Fibroblast of lung (primary cell): ENCODE results near the gene AK1. TPM values are rescaled to one million over a fixed set of nuclear protein-coding genes. Genes with fewer than 3 reads are reported as not detected.
A peak's percentile ranks its signal among the peaks of the same experiment; 100 is the strongest.

Source experiments
- DNase-seq, 2 donors: peaks; one replicate each; pipeline versions ENCODE4 v3.0.0 to v3.0.0-alpha.2; 2010; ENCODE audit warnings: low read depth in 2 of 2
- H2AFZ ChIP-seq: 2 replicates; pipeline ENCODE4 v1.5.1; 2012; ENCODE audit warnings: low read length, control low read depth, inconsistent platforms
- H3K27ac ChIP-seq: 2 replicates; pipeline ENCODE4 v1.5.1; 2011; ENCODE audit warnings: low read length, control low read depth; ENCODE audit not compliant: insufficient read depth
- H3K27me3 ChIP-seq: 2 replicates; pipeline ENCODE4 v1.5.1; 2011; ENCODE audit warnings: mild to moderate bottlenecking, low read length; ENCODE audit not compliant: control insufficient read depth, insufficient read depth
- H3K36me3 ChIP-seq: 2 replicates; pipeline ENCODE4 v1.5.1; 2011; ENCODE audit warnings: low read length; ENCODE audit not compliant: control insufficient read depth, insufficient read depth
- H3K4me1 ChIP-seq: 2 replicates; pipeline ENCODE4 v1.5.1; 2011; ENCODE audit warnings: low read length; ENCODE audit not compliant: control insufficient read depth, insufficient read depth; ENCODE audit errors: extremely low read depth
- H3K4me2 ChIP-seq: 2 replicates; pipeline ENCODE4 v1.5.1; 2011; ENCODE audit warnings: low read length, control low read depth; ENCODE audit not compliant: insufficient read depth; ENCODE audit errors: extremely low read depth
- H3K4me3 ChIP-seq, 4 experiments: fragments of 200-600 bp in 1 of 4; sonication (generic) in 1 of 4; replicated peaks in 1 of 4; 2 replicates each; pipeline ENCODE4 v1.5.1; 2011 to 2016; ENCODE audit warnings: low read length in 4 of 4, low read depth in 3 of 4, mild to moderate bottlenecking in 3 of 4, control low read depth in 2 of 4, inconsistent platforms in 1 of 4, mixed read lengths in 1 of 4; ENCODE audit not compliant: insufficient read depth in 1 of 4; ENCODE audit errors: control extremely low read depth in 1 of 4
- H3K79me2 ChIP-seq: 2 replicates; pipeline ENCODE4 v1.5.1; 2012; ENCODE audit warnings: mild to moderate bottlenecking, low read length, inconsistent platforms; ENCODE audit not compliant: control insufficient read depth, insufficient read depth
- H3K9ac ChIP-seq: 2 replicates; pipeline ENCODE4 v1.5.1; 2011; ENCODE audit warnings: mild to moderate bottlenecking, low read length, control low read depth; ENCODE audit not compliant: insufficient read depth
- H3K9me3 ChIP-seq: 2 replicates; pipeline ENCODE4 v1.5.1; 2012; ENCODE audit warnings: low read depth, low read length; ENCODE audit not compliant: control insufficient read depth, insufficient read depth
- H4K20me1 ChIP-seq: 2 replicates; pipeline ENCODE4 v1.5.1; 2011; ENCODE audit warnings: low read length; ENCODE audit not compliant: control insufficient read depth, insufficient read depth; ENCODE audit errors: extremely low read depth
- EZH2 ChIP-seq: IDR thresholded peaks from 2 replicates; pipeline ENCODE4 v1.5.1; 2012; ENCODE audit warnings: low read length, control low read depth, mild to moderate bottlenecking; ENCODE audit errors: missing control alignments
- polyA plus RNA-seq, 2 donors: library from polyadenylated mRNA; depleted of rRNA in 1 of 2; stranded (reverse) in 1 of 2; unstranded in 1 of 2; fragments of >200 nt; gene quantifications; 2 replicates each; pipeline ENCODE4 v1.2.1, GENCODE V29; 2011 to 2012; ENCODE audit warnings: missing spikeins in 1 of 2
- total RNA-seq: library from RNA; depleted of rRNA; stranded (reverse); fragments of >200 nt; gene quantifications from 2 replicates; pipeline ENCODE4 v1.2.1, GENCODE V29; 2014
- TF ChIP-seq, protein P1 (sequence below), 2 donors: IDR thresholded peaks in 1 of 2; conservative IDR thresholded peaks in 1 of 2; 1 replicate in 1 of 2; 2 replicates in 1 of 2; pipeline ENCODE4 v1.5.1; 2011 to 2012; ENCODE audit warnings: low read length in 2 of 2, control low read depth in 1 of 2, inconsistent platforms in 1 of 2, low read depth in 1 of 2, mild to moderate bottlenecking in 1 of 2

The AK1 gene
- total and polyA plus RNA-seq, 2 donors (not counting 1 experiment from before 2014, with no cell fraction given), result 47.6 to 73.1 TPM

DNA sequence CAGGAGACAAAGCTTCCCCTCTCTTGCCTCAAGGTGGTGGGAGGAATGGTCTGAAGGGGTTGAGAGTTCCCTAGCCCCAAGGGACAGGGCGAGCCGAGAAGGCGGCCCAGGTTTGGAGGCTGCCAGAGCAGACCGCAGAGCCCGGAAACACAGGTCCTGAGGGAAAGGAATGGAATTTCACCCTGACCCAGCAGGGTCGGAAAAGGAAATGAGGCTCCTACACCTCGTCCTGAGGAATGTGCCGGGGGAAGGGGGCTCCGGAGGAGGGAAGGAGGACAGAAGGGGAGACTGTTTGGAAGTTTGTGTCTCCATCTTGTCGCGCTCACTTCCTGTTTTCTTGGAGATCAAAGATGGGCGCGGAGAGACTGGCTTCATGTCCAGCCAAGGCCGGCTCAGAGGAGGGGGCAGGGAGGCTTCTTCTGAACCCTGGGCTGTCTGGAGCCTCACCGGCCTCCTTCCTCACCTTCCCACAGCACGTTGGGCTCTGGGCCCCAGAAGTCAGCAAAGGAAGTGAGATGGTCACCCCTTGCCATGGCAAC lies 32.6 kb downstream of the AK1 start:
- peak overlapping the region; percentile 33 for H3K9ac ChIP-seq
- no peaks in the 10 kb centered on the region for H3K9me3 ChIP-seq
- H3K36me3 ChIP-seq, result peaks cover 19% of the 10 kb centered on the region
- peaks cover 20% of the 10 kb centered on the region for H3K4me1 ChIP-seq
- H3K4me2 ChIP-seq, result peak overlapping the region; percentile 45
- no peaks in the 10 kb centered on the region for H3K27me3 ChIP-seq
- no peak overlapping the region for H3K4me3 ChIP-seq
- TF ChIP-seq, protein P1, sequence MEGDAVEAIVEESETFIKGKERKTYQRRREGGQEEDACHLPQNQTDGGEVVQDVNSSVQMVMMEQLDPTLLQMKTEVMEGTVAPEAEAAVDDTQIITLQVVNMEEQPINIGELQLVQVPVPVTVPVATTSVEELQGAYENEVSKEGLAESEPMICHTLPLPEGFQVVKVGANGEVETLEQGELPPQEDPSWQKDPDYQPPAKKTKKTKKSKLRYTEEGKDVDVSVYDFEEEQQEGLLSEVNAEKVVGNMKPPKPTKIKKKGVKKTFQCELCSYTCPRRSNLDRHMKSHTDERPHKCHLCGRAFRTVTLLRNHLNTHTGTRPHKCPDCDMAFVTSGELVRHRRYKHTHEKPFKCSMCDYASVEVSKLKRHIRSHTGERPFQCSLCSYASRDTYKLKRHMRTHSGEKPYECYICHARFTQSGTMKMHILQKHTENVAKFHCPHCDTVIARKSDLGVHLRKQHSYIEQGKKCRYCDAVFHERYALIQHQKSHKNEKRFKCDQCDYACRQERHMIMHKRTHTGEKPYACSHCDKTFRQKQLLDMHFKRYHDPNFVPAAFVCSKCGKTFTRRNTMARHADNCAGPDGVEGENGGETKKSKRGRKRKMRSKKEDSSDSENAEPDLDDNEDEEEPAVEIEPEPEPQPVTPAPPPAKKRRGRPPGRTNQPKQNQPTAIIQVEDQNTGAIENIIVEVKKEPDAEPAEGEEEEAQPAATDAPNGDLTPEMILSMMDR (conservative IDR thresholded peaks at IDR 0.05 in 1 of 2, IDR thresholded peaks at IDR 0.05 in 1 of 2; ENCODE audit: low read depth in 1 of 2, low read length in 2 of 2), result no peak
- TF ChIP-seq EZH2, result no peak
- peak in 1 of 2 donors; percentile 55 for DNase-seq
- peaks cover 84% of the 10 kb centered on the region for H3K79me2 ChIP-seq
- H2AFZ ChIP-seq, result peak overlapping the region; percentile 45
- H4K20me1 ChIP-seq, result no peaks in the 10 kb centered on the region
- H3K27ac ChIP-seq, result peak overlapping the region; percentile 76

DNA sequence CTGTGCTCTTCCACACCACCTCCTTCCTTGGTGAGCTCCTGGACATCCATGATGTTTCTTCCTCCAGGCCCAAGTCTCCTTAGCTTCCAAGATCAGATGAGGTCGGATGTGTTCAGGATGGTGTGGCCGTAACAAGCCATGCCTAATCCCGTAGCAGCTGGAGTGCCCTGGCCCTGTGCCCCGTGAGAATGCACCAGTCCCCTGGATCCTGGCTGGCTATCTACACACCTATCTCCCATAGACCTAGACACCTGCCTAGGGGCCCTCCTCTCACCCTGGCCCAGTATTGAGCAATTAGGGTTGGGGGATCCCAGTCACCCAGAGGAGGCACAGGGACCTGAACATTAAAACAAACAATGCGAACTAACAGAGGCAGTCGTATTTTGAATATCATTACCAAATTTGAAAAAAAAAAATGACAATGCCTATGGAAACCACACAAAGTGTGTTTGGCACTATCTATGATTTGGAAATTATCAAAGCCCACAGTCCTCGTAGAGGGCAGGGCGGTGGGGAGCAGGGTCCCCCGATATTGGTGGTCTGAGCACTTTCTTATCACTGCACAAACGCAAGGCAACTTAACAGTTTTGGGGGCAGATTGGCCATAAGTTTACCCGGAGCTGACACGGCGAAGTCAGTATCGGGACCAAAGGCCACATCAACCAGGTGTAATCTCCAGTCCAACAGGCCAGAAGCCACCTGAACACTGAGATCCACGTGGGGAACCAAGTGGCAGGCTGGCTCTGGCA lies 36.2 kb downstream of the AK1 start:
- no peaks in the 10 kb centered on the region for H4K20me1 ChIP-seq
- peak overlapping the region; percentile 26 for H3K27ac ChIP-seq
- no peak for TF ChIP-seq EZH2
- TF ChIP-seq, protein P1 (conservative IDR thresholded peaks at IDR 0.05 in 1 of 2, IDR thresholded peaks at IDR 0.05 in 1 of 2; ENCODE audit: low read depth in 1 of 2, low read length in 2 of 2), result no peak
- no peak overlapping the region for H3K4me3 ChIP-seq
- H3K36me3 ChIP-seq, result peaks cover 13% of the 10 kb centered on the region
- H3K9me3 ChIP-seq, result no peaks in the 10 kb centered on the region
- no peaks in the 10 kb centered on the region for H3K27me3 ChIP-seq
- peaks cover 38% of the 10 kb centered on the region for H3K4me1 ChIP-seq
- DNase-seq, result no peak
- H3K79me2 ChIP-seq, result peaks cover 64% of the 10 kb centered on the region
- H3K4me2 ChIP-seq, result no peak overlapping the region
- H2AFZ ChIP-seq, result no peak overlapping the region
- no peak overlapping the region for H3K9ac ChIP-seq

DNA sequence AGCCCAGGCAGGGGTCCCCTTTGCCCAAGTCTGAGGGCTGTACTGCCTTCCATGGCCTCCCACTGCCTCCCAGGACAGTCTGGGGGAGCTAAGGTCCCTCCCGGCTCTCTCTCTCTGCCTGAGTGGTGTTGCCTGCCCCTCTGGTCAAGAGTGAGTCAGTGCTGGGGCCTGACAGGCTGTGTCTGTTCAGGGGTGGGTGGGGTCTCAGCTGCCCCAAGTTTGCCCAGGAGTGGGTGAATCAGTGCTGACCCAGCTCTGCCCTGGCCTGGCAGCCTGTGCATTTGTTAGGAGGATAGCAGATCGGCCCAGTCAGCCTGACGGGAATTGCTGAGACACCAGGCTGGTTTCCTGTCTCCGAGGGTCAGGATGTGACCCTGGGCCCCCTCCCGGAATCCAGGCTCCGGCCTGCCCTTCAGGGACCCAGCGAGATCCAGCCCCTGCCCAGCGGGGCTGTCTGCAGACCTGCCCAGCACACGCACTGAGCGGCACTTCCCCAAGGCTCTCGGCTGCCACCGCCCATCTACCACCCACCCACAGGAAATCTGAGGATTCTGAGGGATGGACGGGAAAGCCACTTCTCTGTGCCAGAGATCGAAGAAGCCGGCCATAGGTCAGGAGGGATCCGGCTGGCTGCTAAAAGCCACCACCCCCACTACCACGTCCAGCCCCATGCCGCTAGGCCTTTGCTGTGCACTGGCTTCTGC lies 38.9 kb downstream of the AK1 start:
- peak; percentile 95 to 96 for DNase-seq
- no peaks in the 10 kb centered on the region for H3K27me3 ChIP-seq
- H3K4me1 ChIP-seq, result peaks cover 46% of the 10 kb centered on the region
- H2AFZ ChIP-seq, result no peak overlapping the region
- peaks cover 61% of the 10 kb centered on the region for H3K79me2 ChIP-seq
- H4K20me1 ChIP-seq, result no peaks in the 10 kb centered on the region
- no peak for TF ChIP-seq EZH2
- TF ChIP-seq, protein P1 (conservative IDR thresholded peaks at IDR 0.05 in 1 of 2, IDR thresholded peaks at IDR 0.05 in 1 of 2; ENCODE audit: low read depth in 1 of 2, low read length in 2 of 2), result no peak
- H3K4me2 ChIP-seq, result peak overlapping the region; percentile 65
- H3K4me3 ChIP-seq, result peak overlapping the region in 1 of 4 experiments; percentile 33
- H3K9me3 ChIP-seq, result no peaks in the 10 kb centered on the region
- H3K27ac ChIP-seq, result peak overlapping the region; percentile 94
- peak overlapping the region; percentile 62 for H3K9ac ChIP-seq
- H3K36me3 ChIP-seq, result peaks cover 13% of the 10 kb centered on the region
